ENCODE measurements around the gene TAMALIN.
A peak's percentile ranks its signal among the peaks of the same experiment; 100 is the strongest.

The TAMALIN gene

GRCh38 chr12:52055731-52056711, 49.3 kb downstream of the TAMALIN start:
- peak in 9 of 14 donors; percentile 7 to 68 (median 48) for DNase-seq

DNA sequence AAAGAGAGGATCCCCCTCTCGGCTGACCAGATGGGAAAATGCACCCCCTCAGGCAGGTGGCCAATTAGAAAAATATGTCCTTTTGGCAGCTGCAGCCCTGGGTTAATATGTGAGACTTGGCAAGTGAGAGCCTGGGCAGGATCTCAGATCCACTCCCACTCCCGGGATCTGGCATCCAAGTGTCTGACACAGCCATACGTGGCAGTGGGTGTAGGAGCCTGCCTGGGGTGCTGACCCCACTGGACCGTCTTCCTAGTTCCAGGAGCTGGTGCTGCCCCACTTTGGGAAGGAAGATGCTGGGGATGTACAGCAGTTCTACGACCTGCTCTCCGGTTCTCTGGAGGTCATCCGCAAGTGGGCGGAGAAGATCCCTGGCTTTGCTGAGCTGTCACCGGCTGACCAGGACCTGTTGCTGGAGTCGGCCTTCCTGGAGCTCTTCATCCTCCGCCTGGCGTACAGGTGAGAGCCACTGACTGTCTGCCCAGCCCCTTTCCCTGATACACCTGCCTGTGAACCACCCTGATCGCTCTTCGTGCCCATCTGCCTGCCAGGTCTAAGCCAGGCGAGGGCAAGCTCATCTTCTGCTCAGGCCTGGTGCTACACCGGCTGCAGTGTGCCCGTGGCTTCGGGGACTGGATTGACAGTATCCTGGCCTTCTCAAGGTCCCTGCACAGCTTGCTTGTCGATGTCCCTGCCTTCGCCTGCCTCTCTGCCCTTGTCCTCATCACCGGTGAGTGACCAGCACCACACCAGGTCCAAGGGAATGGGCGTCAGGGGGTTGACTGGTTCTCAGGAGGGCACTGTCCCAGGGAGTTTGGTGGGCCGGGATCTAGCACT, 50.3 kb downstream of the TAMALIN start:
- DNase-seq, result peak in 2 of 14 donors; percentile 36 to 51

GRCh38 chr12:52057638-52058576, 51.2 kb downstream of the TAMALIN start:
- DNase-seq, result no peak

DNA sequence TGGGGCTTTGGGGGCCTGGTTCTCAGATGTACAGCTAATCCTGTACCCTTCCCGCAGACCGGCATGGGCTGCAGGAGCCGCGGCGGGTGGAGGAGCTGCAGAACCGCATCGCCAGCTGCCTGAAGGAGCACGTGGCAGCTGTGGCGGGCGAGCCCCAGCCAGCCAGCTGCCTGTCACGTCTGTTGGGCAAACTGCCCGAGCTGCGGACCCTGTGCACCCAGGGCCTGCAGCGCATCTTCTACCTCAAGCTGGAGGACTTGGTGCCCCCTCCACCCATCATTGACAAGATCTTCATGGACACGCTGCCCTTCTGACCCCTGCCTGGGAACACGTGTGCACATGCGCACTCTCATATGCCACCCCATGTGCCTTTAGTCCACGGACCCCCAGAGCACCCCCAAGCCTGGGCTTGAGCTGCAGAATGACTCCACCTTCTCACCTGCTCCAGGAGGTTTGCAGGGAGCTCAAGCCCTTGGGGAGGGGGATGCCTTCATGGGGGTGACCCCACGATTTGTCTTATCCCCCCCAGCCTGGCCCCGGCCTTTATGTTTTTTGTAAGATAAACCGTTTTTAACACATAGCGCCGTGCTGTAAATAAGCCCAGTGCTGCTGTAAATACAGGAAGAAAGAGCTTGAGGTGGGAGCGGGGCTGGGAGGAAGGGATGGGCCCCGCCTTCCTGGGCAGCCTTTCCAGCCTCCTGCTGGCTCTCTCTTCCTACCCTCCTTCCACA, 52.0 kb downstream of the TAMALIN start:
- peak in 4 of 14 donors; percentile 24 to 40 (median 26) for DNase-seq

DNA sequence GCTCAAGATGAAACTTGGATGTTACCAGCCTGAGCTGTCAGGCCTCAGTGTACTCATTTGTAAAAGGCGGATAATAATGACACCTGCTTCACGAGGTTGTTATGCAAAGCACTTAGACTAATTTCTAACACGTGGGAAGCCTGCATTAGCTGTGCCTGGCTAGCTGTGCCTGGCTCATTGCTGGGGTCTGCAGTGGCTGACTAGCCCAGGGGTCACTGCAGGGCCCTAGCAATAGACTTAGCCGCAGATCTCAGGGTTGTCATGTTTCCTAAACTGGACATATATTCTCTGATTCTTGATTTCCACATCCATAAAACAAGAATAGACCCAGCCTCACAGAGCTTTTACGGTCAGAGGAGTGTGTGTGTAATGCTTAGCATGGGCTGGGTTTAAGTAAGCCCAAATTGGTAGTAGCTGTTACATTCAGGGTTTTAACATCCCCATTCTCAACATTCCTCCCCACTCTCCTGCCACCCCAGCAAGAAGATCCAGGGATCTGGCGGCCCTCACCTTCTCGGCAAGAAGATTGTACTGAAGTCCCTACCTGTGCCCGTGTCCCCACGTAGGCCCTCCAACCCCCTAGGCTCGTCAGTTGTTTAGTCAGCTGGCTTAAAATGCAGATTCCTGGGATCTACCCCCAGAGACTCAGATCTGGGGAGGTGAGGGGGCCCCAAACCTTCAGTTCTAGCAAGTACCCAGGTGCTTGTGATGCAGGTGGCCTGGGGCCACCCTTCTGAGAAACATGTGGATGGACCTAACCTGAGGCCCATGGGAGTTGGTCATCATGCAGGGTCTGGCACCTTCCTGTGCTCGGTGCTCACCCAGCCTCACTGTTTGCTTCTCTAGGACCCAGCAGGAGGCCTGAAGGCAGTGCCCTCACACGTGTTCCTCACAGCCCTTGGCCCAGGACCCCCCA, 53.1 kb downstream of the TAMALIN start:
- DNase-seq, result no peak

DNA sequence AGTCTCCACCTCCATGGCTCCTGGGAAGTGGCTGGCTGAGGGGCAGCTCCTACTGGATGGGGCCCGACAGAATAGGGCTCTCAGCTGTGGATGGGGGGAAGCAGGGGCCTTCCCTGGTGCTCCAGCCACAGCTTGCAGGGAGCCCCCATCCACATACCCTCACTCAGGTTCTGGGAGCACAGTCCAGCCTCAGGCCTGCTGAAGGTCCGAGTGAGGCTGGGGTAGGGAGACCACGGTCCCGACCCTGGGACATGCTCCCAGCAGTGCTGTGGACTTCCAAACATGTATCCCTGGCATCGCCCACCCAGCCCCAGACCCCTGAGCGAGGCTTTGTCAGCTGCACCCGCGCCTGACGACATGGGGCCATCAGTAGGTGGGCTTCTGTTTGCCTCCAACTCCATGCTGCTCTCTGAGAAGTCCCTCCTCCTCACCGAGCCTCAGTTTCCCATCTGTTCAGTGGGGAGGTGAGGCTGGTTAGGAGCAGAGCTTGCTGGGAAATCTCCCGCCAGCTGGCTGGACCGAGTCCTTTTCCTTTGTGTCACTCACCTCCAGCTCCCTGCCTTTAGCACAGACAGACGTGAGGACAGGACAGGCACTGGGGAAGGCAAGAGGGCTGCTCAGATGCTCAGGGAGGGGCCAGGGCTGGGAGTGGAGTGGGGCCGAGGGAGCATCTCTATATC, 53.9 kb downstream of the TAMALIN start:
- DNase-seq, result no peak

GRCh38 chr12:52061470-52062166, 54.9 kb downstream of the TAMALIN start:
- peak in 13 of 14 donors; percentile 20 to 91 (median 82) for DNase-seq

- peak in 2 of 14 donors; percentile 66 to 83 for DNase-seq
Observed at GRCh38 chr12:52062167-52063081, 55.7 kb downstream of the TAMALIN start.

GRCh38 chr12:52063082-52063924, 56.6 kb downstream of the TAMALIN start:
- peak in 4 of 14 donors; percentile 19 to 40 (median 24) for DNase-seq

- peak in 2 of 14 donors; percentile 11 to 58 for DNase-seq
Observed at GRCh38 chr12:52063981-52064649, 57.4 kb downstream of the TAMALIN start.

Data from C1 segment of cervical spinal cord (tissue), 14 donors.